HCT116 (cell line): ENCODE data around the gene PARVG. TPM values are rescaled to one million over a fixed set of nuclear protein-coding genes. Genes with fewer than 3 reads are reported as not detected.

ENCODE experiments used
- ATAC-seq: fragments of 200-7000 bp; cut with Tn5 transposase; 2 replicates; pipeline ENCODE4 v1.9.1; 2020; ENCODE audit warnings: mild to moderate bottlenecking, moderate library complexity
- BruUV-seq: library from RNA; stranded (reverse); fragments of 400-500 nt; replicated peaks from 2 replicates; lab custom pipeline; 2021; lab: Mats Ljungman, UMichigan
- CTCF ChIA-PET: fragments of 300-600 bp; sonication (Branson Sonifier 250); formaldehyde crosslinking; loops from one replicate; lab custom pipeline; 2021; ENCODE audit warnings: antibody characterized with exemption; lab: Charles Lee
- POLR2A ChIA-PET: fragments of 300-600, 350-600 bp; sonication (Branson Sonifier 250); formaldehyde crosslinking; loops from one replicate; lab custom pipeline; 2021; ENCODE audit warnings: antibody characterized with exemption; lab: Charles Lee
- RAD21 ChIA-PET, 2 experiments: fragments of 300-600 bp; sonication (Branson Sonifier 250); formaldehyde crosslinking; loops; one replicate each; lab custom pipeline; 2023; ENCODE audit warnings: low total read pairs in 2 of 2; ENCODE audit not compliant: uncharacterized antibody in 2 of 2, unreplicated experiment in 2 of 2, low non-redundant PET in 1 of 2; lab: Charles Lee
- DNase-seq: peaks from one replicate; pipeline ENCODE4 v3.0.0-alpha.2; 2010; ENCODE audit warnings: low read depth, low spot score
- H2AFZ ChIP-seq: fragments of 200-600 bp; shearing (Covaris generic), sonication (generic); 2 replicates; pipeline ENCODE4 v1.6.1; 2017; ENCODE audit warnings: low read depth, mixed run types, mixed read lengths, antibody characterized with exemption, low read length; ENCODE audit not compliant: poor library complexity, severe bottlenecking
- H3K27ac ChIP-seq: 2 replicates; pipeline ENCODE4 v1.5.1; 2012; ENCODE audit warnings: low read depth, low read length
- H3K27me3 ChIP-seq: fragments of 200-600 bp; sonication (generic); 2 replicates; pipeline ENCODE4 v1.6.1; 2016; ENCODE audit warnings: mixed run types, low read length, mixed read lengths; ENCODE audit not compliant: insufficient read depth
- H3K36me3 ChIP-seq, 2 experiments: fragments of 200-500 bp in 1 of 2; fragments of 200-600 bp in 1 of 2; sonication (Bioruptor generic) in 1 of 2; sonication (generic) in 1 of 2; 2 replicates each; pipeline versions ENCODE4 v1.5.1 to v1.6.1; 2014 to 2016; ENCODE audit warnings: low read length in 2 of 2, inconsistent platforms in 1 of 2, mixed read lengths in 1 of 2, mixed run types in 1 of 2; ENCODE audit not compliant: insufficient read depth in 2 of 2, control insufficient read depth in 1 of 2
- H3K4me1 ChIP-seq, 2 experiments: fragments of 200-600 bp in 1 of 2; sonication (generic) in 1 of 2; 2 replicates each; pipeline versions ENCODE4 v1.5.1 to v1.6.1; 2012 to 2017; ENCODE audit warnings: low read length in 2 of 2, inconsistent platforms in 1 of 2, mild to moderate bottlenecking in 1 of 2, mixed read lengths in 1 of 2, mixed run types in 1 of 2, moderate library complexity in 1 of 2; ENCODE audit not compliant: insufficient read depth in 2 of 2, control insufficient read depth in 1 of 2
- H3K4me2 ChIP-seq: fragments of 200-600 bp; sonication (generic); 2 replicates; pipeline ENCODE4 v1.6.1; 2017; ENCODE audit warnings: mixed run types, low read length, mixed read lengths
- H3K4me3 ChIP-seq, 2 experiments: fragments of 200-600 bp in 1 of 2; sonication (generic) in 1 of 2; replicated peaks in 1 of 2; 2 replicates each; pipeline ENCODE4 v1.5.1; 2011 to 2016; ENCODE audit warnings: low read length in 2 of 2, control low read depth in 1 of 2, low read depth in 1 of 2, mild to moderate bottlenecking in 1 of 2, mixed read lengths in 1 of 2, mixed run types in 1 of 2
- H3K79me2 ChIP-seq: fragments of 200-600 bp; sonication (generic); 2 replicates; pipeline ENCODE4 v1.6.1; 2017; ENCODE audit warnings: mild to moderate bottlenecking, mixed run types, low read length, moderate library complexity, mixed read lengths; ENCODE audit not compliant: insufficient read depth
- H3K9ac ChIP-seq: fragments of 200-600 bp; sonication (generic); 2 replicates; pipeline ENCODE4 v1.6.1; 2016; ENCODE audit warnings: low read length, mixed read lengths
- H3K9me2 ChIP-seq: fragments of 200-600 bp; sonication (generic), shearing (Covaris generic); 2 replicates; pipeline ENCODE4 v1.6.1; 2017; ENCODE audit warnings: mixed run types, mild to moderate bottlenecking, moderate library complexity; ENCODE audit not compliant: insufficient read depth
- H3K9me3 ChIP-seq, 2 experiments: fragments of 200-500 bp in 1 of 2; fragments of 200-600 bp in 1 of 2; sonication (Bioruptor generic) in 1 of 2; sonication (generic) in 1 of 2; 2 replicates each; pipeline ENCODE4 v1.6.1; 2014 to 2017; ENCODE audit warnings: low read length in 2 of 2, mixed read lengths in 2 of 2, inconsistent platforms in 1 of 2, low read depth in 1 of 2, mild to moderate bottlenecking in 1 of 2, mixed run types in 1 of 2, moderate library complexity in 1 of 2; ENCODE audit not compliant: control insufficient read depth in 1 of 2, insufficient read depth in 1 of 2
- H4K20me1 ChIP-seq: fragments of 200-600 bp; sonication (generic), shearing (Covaris generic); 2 replicates; pipeline ENCODE4 v1.6.1; 2017; ENCODE audit warnings: mixed run types, mild to moderate bottlenecking, moderate library complexity; ENCODE audit not compliant: insufficient read depth
- ATF3 ChIP-seq: IDR thresholded peaks from 2 replicates; pipeline ENCODE4 v1.6.1; 2012
- CBX3 ChIP-seq: IDR thresholded peaks from 2 replicates; pipeline ENCODE4 v1.6.1; 2012; ENCODE audit warnings: low read depth
- CEBPB ChIP-seq: IDR thresholded peaks from 2 replicates; pipeline ENCODE4 v1.6.1; 2012; ENCODE audit warnings: low read depth
- CTCF ChIP-seq, 3 experiments: fragments of 200-600 bp in 1 of 3; sonication (generic) in 1 of 3; IDR thresholded peaks in 2 of 3; conservative IDR thresholded peaks in 1 of 3; 2 replicates each; pipeline ENCODE4 v1.5.1; 2012 to 2017; ENCODE audit warnings: low read depth in 2 of 3, low read length in 2 of 3, antibody characterized with exemption in 1 of 3, borderline replicate concordance in 1 of 3, control low read depth in 1 of 3, mild to moderate bottlenecking in 1 of 3, mixed read lengths in 1 of 3, mixed run types in 1 of 3, moderate library complexity in 1 of 3; ENCODE audit not compliant: insufficient read depth in 1 of 3
- EGR1 ChIP-seq: IDR thresholded peaks from 2 replicates; pipeline ENCODE4 v1.6.1; 2012; ENCODE audit warnings: low read depth
- ELF1 ChIP-seq: IDR thresholded peaks from 2 replicates; pipeline ENCODE4 v1.6.1; 2012; ENCODE audit warnings: low read depth, borderline replicate concordance
- EZH2 ChIP-seq: fragments of 200-600 bp; sonication (generic); IDR thresholded peaks from 2 replicates; pipeline ENCODE4 v1.6.1; 2017; ENCODE audit warnings: antibody characterized with exemption, mixed run types
- EZH2phosphoT487 ChIP-seq: fragments of 200-600 bp; IDR thresholded peaks from 2 replicates; pipeline ENCODE4 v1.6.1; 2018; ENCODE audit warnings: antibody characterized with exemption, borderline replicate concordance
- FOSL1 ChIP-seq: IDR thresholded peaks from 2 replicates; pipeline ENCODE4 v1.6.1; 2012; ENCODE audit warnings: low read depth
- JUND ChIP-seq: IDR thresholded peaks from 2 replicates; pipeline ENCODE4 v1.6.1; 2012
- MAX ChIP-seq: IDR thresholded peaks from 2 replicates; pipeline ENCODE4 v1.6.1; 2012
- RAD21 ChIP-seq: IDR thresholded peaks from 2 replicates; pipeline ENCODE4 v1.6.1; 2012; ENCODE audit warnings: low read depth, mild to moderate bottlenecking
- SIN3A ChIP-seq: IDR thresholded peaks from 2 replicates; pipeline ENCODE4 v1.6.1; 2012; ENCODE audit warnings: low read depth
- SP1 ChIP-seq: IDR thresholded peaks from 2 replicates; pipeline ENCODE4 v1.6.1; 2012; ENCODE audit warnings: low read depth
- TCF7L2 ChIP-seq: IDR thresholded peaks from 2 replicates; pipeline ENCODE4 v1.7.0; 2011; ENCODE audit warnings: borderline replicate concordance, inconsistent platforms; ENCODE audit not compliant: insufficient read depth, insufficient read length; ENCODE audit errors: extremely low read depth
- YY1 ChIP-seq: IDR thresholded peaks from 2 replicates; pipeline ENCODE4 v1.6.1; 2011; ENCODE audit warnings: low read length, low read depth, moderate library complexity, mild to moderate bottlenecking; ENCODE audit not compliant: insufficient replicate concordance; ENCODE audit errors: extremely low read depth
- ZBTB33 ChIP-seq: IDR thresholded peaks from 2 replicates; pipeline ENCODE4 v1.6.1; 2011; ENCODE audit warnings: mild to moderate bottlenecking, low read length, moderate library complexity; ENCODE audit not compliant: insufficient replicate concordance; ENCODE audit errors: extremely low read depth
- ZFX ChIP-seq: fragments of 450-650 bp; IDR thresholded peaks from 2 replicates; pipeline ENCODE4 v1.6.1; 2017
- ZNF274 ChIP-seq: fragments of 200-500 bp; sonication (Bioruptor generic); IDR thresholded peaks from 2 replicates; pipeline ENCODE4 v1.6.1; 2014; ENCODE audit warnings: mild to moderate bottlenecking, low read depth, low read length, inconsistent platforms
- intact Hi-C: fragments of 100-400 bp; cut with micrococcal nuclease; formaldehyde crosslinking; loops from 2 replicates; pipeline ENCODE4 v1.10.0; 2022
- total RNA-seq: library from RNA; stranded (reverse); gene quantifications from one replicate; pipeline ENCODE4 v1.2.1, GENCODE V29; 2021; ENCODE audit not compliant: unreplicated experiment

Gene PARVG
- total RNA-seq, 1 experiment from 2014 or later = 0.57 TPM

- TF ChIP-seq ZNF274 (no peak), SP1 (no peak), EZH2 (no peak), SIN3A (no peak), TCF7L2 (no peak), ZFX (no peak), EGR1 (no peak), MAX (no peak), ZBTB33 (no peak), CTCF (IDR thresholded peaks at IDR 0.05 in 2 of 3, conservative IDR thresholded peaks at IDR 0.05 in 1 of 3; ENCODE audit: borderline replicate concordance in 1 of 3, insufficient read depth in 1 of 3, low read depth in 2 of 3, low read length in 2 of 3) (no peak), EZH2phosphoT487 (no peak), CEBPB (no peak), YY1 (no peak), CBX3 (no peak), RAD21 (no peak), ELF1 (no peak), FOSL1 (no peak), ATF3 (no peak), JUND (no peak)
Observed at GRCh38 chr22:44204739-44205515, 24.2 kb downstream of the PARVG start.

More at GRCh38 chr22:44204739-44205515, 24.2 kb downstream of the PARVG start:
- Histone ChIP-seq H3K4me1 (no peaks in the 10 kb centered on the region), H2AFZ (no peak overlapping the region), H4K20me1 (no peaks in the 10 kb centered on the region), H3K4me2 (no peak overlapping the region), H3K9me2 (no peaks in the 10 kb centered on the region), H3K9ac (no peak overlapping the region), H3K36me3 (no peaks in the 10 kb centered on the region), H3K9me3 (no peaks in the 10 kb centered on the region), H3K79me2 (no peaks in the 10 kb centered on the region), H3K27ac (no peak overlapping the region), H3K4me3 (no peak overlapping the region), H3K27me3 (peaks cover 8% of the 10 kb centered on the region; the same call in 1 of the 2 replicates)
- ChIA-PET CTCF (no interaction called here), POLR2A (no interaction called here), RAD21 (no interaction called here)
- intact Hi-C loops = no loop called here
- ATAC-seq = no peak
- no peak for DNase-seq
- no TSS peak for BruUV-seq
